ENCODE data around the gene ELFN2. TPM values are rescaled to one million over a fixed set of nuclear protein-coding genes. Genes with fewer than 3 reads are reported as not detected.
A peak's percentile ranks its signal among the peaks of the same experiment; 100 is the strongest.

Gene ELFN2
- total RNA-seq, 1 donor from 2014 or later = 0.26 TPM

DNA sequence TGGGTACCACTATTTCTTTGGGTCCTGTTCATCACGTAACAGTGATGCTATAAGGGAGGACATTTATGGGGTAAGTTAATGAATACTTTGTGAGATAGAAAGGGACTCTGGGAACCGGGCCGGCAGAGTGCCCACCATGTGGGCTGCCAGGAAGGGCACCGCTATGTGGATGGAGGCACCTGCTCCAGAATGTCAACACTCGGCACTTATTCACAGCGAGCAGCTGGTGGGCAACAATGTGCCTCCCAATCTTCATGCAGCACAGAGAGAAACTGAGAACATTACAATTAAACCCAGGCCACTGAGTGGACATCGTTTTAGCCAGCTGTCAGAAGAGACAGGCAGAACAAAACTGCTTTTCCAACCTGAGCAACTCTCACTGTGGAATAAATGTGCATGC is 15.8 kb upstream of the ELFN2 start:
- peaks cover 3% of the 10 kb centered on the region for H3K27me3 ChIP-seq (ENCODE audit: control insufficient read depth, insufficient read depth, low read length)
- FAIRE-seq (no peak), DNase-seq (ENCODE audit: low read depth) (no peak)
- H3K36me3 ChIP-seq (ENCODE audit: control insufficient read depth, insufficient read depth, low read length) = no peaks in the 10 kb centered on the region
- TF ChIP-seq, protein P1, sequence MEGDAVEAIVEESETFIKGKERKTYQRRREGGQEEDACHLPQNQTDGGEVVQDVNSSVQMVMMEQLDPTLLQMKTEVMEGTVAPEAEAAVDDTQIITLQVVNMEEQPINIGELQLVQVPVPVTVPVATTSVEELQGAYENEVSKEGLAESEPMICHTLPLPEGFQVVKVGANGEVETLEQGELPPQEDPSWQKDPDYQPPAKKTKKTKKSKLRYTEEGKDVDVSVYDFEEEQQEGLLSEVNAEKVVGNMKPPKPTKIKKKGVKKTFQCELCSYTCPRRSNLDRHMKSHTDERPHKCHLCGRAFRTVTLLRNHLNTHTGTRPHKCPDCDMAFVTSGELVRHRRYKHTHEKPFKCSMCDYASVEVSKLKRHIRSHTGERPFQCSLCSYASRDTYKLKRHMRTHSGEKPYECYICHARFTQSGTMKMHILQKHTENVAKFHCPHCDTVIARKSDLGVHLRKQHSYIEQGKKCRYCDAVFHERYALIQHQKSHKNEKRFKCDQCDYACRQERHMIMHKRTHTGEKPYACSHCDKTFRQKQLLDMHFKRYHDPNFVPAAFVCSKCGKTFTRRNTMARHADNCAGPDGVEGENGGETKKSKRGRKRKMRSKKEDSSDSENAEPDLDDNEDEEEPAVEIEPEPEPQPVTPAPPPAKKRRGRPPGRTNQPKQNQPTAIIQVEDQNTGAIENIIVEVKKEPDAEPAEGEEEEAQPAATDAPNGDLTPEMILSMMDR (IDR thresholded peaks at IDR 0.05; ENCODE audit: insufficient read depth, low read length, severe bottlenecking) = no peak
- H3K4me3 ChIP-seq (ENCODE audit: low read depth, low read length) = no peak overlapping the region

DNA sequence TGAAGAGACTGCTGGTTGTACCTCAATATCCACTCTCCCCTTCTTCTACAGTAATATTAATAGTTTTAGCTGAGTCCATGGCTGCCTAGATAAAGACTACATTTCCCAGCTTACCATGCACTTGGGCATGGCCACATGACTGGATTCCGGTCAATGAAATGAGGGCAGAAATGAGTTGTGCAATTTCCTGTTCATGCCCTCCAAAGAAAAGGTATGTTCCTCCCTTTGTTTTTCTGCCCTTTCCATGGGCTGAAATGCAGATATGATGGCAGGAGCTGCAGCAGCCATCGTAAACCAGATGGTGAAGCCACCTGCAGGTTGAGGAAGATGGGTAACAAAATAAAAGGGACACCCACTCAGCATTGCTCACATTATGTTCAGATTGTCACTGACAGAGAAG is 15.3 kb upstream of the ELFN2 start:
- no peak for FAIRE-seq
- TF ChIP-seq, protein P1 (IDR thresholded peaks at IDR 0.05; ENCODE audit: insufficient read depth, low read length, severe bottlenecking) = no peak
- H3K36me3 ChIP-seq (ENCODE audit: control insufficient read depth, insufficient read depth, low read length) = no peaks in the 10 kb centered on the region
- DNase-seq (ENCODE audit: low read depth) = peak; percentile 67
- H3K4me3 ChIP-seq (ENCODE audit: low read depth, low read length) = no peak overlapping the region
- H3K27me3 ChIP-seq (ENCODE audit: control insufficient read depth, insufficient read depth, low read length) = peaks cover 3% of the 10 kb centered on the region

DNA sequence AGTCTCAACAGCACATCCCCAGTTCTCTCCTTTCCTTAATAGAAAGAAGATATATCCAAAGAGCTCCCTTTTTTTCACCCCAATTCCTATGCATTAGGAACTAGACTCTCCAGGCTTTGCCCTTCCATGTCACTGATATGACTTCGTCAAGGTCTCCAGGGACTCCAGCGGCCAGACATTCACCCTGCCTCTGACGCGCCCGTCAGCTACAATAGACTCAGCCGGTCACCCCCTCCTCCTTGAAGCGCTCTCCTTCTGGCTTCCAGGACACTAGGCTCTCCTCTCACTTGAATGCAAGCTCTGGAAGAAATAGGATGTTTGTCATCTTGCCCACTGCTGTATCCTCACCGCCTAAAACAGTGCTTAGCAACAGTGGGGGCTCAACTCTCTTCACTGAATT is 14.9 kb upstream of the ELFN2 start:
- no peak overlapping the region for H3K4me3 ChIP-seq (ENCODE audit: low read depth, low read length)
- FAIRE-seq = no peak
- no peaks in the 10 kb centered on the region for H3K36me3 ChIP-seq (ENCODE audit: control insufficient read depth, insufficient read depth, low read length)
- no peaks in the 10 kb centered on the region for H3K27me3 ChIP-seq (ENCODE audit: control insufficient read depth, insufficient read depth, low read length)
- DNase-seq (ENCODE audit: low read depth) = no peak
- TF ChIP-seq, protein P1 (IDR thresholded peaks at IDR 0.05; ENCODE audit: insufficient read depth, low read length, severe bottlenecking) = no peak

DNA sequence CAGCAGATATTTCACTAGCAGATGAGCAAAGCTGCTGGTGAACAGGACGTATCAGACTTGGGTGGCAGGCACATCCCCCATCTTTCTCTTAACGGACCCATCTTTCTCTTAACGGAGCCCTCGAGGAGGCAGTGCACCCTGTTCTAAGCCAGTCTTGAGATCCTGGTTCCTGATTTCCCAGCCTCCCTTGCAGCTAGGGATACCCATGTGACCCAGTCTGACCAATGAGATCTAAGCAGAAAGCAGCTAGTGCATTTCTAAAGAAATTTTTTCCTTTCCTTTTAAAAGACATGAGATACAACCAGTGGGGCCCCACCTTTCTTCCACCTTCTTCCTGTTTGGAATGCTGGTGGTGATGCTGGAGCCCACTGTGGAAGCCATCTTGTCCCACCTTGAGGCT is 13.6 kb upstream of the ELFN2 start:
- TF ChIP-seq, protein P1 (IDR thresholded peaks at IDR 0.05; ENCODE audit: insufficient read depth, low read length, severe bottlenecking) = no peak
- FAIRE-seq (no peak), DNase-seq (ENCODE audit: low read depth) (no peak)
- H3K4me3 ChIP-seq (ENCODE audit: low read depth, low read length) = no peak overlapping the region
- no peaks in the 10 kb centered on the region for H3K27me3 ChIP-seq (ENCODE audit: control insufficient read depth, insufficient read depth, low read length)
- H3K36me3 ChIP-seq (ENCODE audit: control insufficient read depth, insufficient read depth, low read length) = no peaks in the 10 kb centered on the region

DNA sequence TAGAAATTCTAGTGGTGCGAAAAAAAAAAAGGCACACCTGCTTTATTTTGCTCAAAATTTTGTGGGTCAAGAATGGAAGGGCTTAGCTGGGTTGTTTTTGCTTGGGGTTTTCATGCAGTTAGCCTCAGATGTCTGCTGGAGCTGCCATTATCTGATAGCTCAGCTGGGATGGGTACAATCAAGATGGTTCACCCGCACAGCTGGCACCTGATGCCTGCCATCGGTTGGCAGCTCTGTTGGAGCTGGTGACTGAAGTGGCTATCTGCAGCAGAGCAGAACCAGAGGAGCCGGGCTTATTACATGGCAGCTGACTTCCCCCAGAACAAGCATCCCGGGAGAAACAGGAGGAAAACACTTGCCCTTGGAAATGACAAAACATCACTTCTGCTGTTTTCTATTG is 12.1 kb upstream of the ELFN2 start:
- TF ChIP-seq, protein P1 (IDR thresholded peaks at IDR 0.05; ENCODE audit: insufficient read depth, low read length, severe bottlenecking) = no peak
- DNase-seq (ENCODE audit: low read depth) (no peak), FAIRE-seq (no peak)
- Histone ChIP-seq H3K27me3 (ENCODE audit: control insufficient read depth, insufficient read depth, low read length) (no peaks in the 10 kb centered on the region), H3K4me3 (ENCODE audit: low read depth, low read length) (no peak overlapping the region), H3K36me3 (ENCODE audit: control insufficient read depth, insufficient read depth, low read length) (no peaks in the 10 kb centered on the region)

DNA sequence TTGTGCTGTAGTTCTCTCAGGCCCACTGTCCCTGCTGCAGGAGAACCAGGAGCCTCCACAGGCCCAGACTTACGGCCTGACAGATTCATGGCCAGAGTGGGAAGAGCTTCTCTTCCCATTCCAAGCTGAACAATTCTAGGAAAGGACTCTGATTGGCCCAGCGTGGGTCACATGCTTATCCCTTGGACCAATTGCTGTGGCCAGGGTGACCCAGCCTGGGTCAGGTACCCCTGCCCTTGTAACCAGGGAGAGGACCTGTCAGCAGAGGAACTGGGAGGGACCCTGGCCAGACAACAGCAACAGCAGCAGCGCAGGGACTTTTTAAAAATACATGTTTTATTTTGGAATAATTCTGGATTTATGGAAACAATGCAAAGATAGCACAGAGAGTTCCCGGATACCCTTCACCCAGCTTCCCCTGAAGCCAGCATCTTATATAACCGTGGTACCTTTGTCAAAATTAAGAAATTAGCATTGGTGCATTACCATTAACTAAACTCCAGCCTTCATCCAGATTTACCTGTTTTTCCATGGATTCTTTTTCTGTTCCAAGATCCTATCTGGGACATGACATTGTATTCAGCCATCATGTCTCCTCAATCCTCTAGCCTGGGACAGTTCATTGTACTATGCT is 8.8 kb upstream of the ELFN2 start:
- H3K27me3 ChIP-seq (ENCODE audit: control insufficient read depth, insufficient read depth, low read length) = no peaks in the 10 kb centered on the region
- TF ChIP-seq, protein P1 (IDR thresholded peaks at IDR 0.05; ENCODE audit: insufficient read depth, low read length, severe bottlenecking) = no peak

More for the DNA sequence above, 8.8 kb upstream of the ELFN2 start:
- no peak for FAIRE-seq
- H3K4me3 ChIP-seq (ENCODE audit: low read depth, low read length) = no peak overlapping the region
- no peaks in the 10 kb centered on the region for H3K36me3 ChIP-seq (ENCODE audit: control insufficient read depth, insufficient read depth, low read length)
- DNase-seq (ENCODE audit: low read depth) = no peak

Measured in bronchial epithelial cell (primary cell).